AG04449 (cell line): Measurements from ENCODE around the gene LPP.

Experiments used
- CTCF ChIA-PET: fragments of 350-600 bp; formaldehyde crosslinking; extraction: SDS; loops from one replicate; lab custom pipeline; 2021; ENCODE audit warnings: antibody characterized with exemption; lab: Yijun Ruan, JAX
- POLR2A ChIA-PET: fragments of 400-600, 350-600 bp; formaldehyde crosslinking; extraction: SDS; loops from one replicate; lab custom pipeline; 2020; ENCODE audit warnings: antibody characterized with exemption, inconsistent platforms; lab: Yijun Ruan, JAX
- DNase-seq: peaks from one replicate; pipeline ENCODE4 v3.0.0-alpha.2; 2010; ENCODE audit warnings: low read depth, low spot score
- H3K4me3 ChIP-seq: 2 replicates; pipeline ENCODE4 v1.5.1; 2011; ENCODE audit warnings: low read depth, mild to moderate bottlenecking, control low read depth, low read length
- CTCF ChIP-seq: IDR thresholded peaks from one replicate; pipeline ENCODE4 v1.5.1; 2011; ENCODE audit warnings: mild to moderate bottlenecking, moderate library complexity, low read length, control low read depth, inconsistent platforms; ENCODE audit not compliant: insufficient read depth; ENCODE audit errors: missing control alignments

The LPP gene

GRCh38 chr3:188931036-188931435, 777.1 kb downstream of the LPP start:
- ChIA-PET CTCF (interaction anchor here (1.2 kb wide), 1 partner anchor 13 kb away, joined by 4 read pairs; no protein-coding TSS in a partner anchor), POLR2A (interaction anchor here (1.3 kb wide), 1 partner anchor 14 kb away, joined by 3 read pairs; no protein-coding TSS in a partner anchor)
- H3K4me3 ChIP-seq: no peak overlapping the region
- DNase-seq: no peak
- TF ChIP-seq CTCF: no peak

- TF ChIP-seq CTCF: no peak
- POLR2A ChIA-PET: no interaction called here
- no peak overlapping the region for H3K4me3 ChIP-seq
- CTCF ChIA-PET: interaction anchor here (1.2 kb wide), 1 partner anchor 12 kb away, joined by 4 read pairs; no protein-coding TSS in a partner anchor
- no peak for DNase-seq
Observed at GRCh38 chr3:188931531-188931930, 777.6 kb downstream of the LPP start.

GRCh38 chr3:188934989-188935388, 781.0 kb downstream of the LPP start:
- no peak for DNase-seq
- ChIA-PET CTCF (interaction anchor here (0.7 to 3.2 kb wide), 3 partner anchors 8 to 18 kb away, joined by 3 to 8 read pairs (median 7); no protein-coding TSS in a partner anchor), POLR2A (no interaction called here)
- no peak for TF ChIP-seq CTCF
- H3K4me3 ChIP-seq: no peak overlapping the region

- CTCF ChIA-PET: interaction anchor here (1.3 to 3.2 kb wide), 3 partner anchors 10 to 30 kb away, joined by 4 to 12 read pairs (median 8); no protein-coding TSS in a partner anchor
- POLR2A ChIA-PET: no interaction called here
- no peak for DNase-seq
- no peak overlapping the region for H3K4me3 ChIP-seq
- TF ChIP-seq CTCF: no peak
Observed at GRCh38 chr3:188936597-188937107, 782.7 kb downstream of the LPP start.

- POLR2A ChIA-PET: no interaction called here
- CTCF ChIA-PET: interaction anchor here (1.0 to 3.2 kb wide), 3 partner anchors 8 to 18 kb away, joined by 3 to 12 read pairs (median 8); no protein-coding TSS in a partner anchor
- no peak for DNase-seq
- H3K4me3 ChIP-seq: no peak overlapping the region
- TF ChIP-seq CTCF: no peak
Observed at GRCh38 chr3:188937389-188937788, 783.4 kb downstream of the LPP start.

GRCh38 chr3:188938999-188939398, 785.0 kb downstream of the LPP start:
- ChIA-PET POLR2A (no interaction called here), CTCF (interaction anchor here (2.5 kb wide), 1 partner anchor 16 kb away, joined by 12 read pairs; no protein-coding TSS in a partner anchor)
- no peak for DNase-seq
- H3K4me3 ChIP-seq: no peak overlapping the region
- no peak for TF ChIP-seq CTCF
